Kidney epithelial cell (primary cell): Measurements from ENCODE around the gene HOXD10. TPM values are rescaled to one million over a fixed set of nuclear protein-coding genes. Genes with fewer than 3 reads are reported as not detected.

Experiments used
- DNase-seq: peaks from one replicate; pipeline ENCODE4 v3.0.0-alpha.2; 2010; ENCODE audit warnings: low read depth
- H3K27me3 ChIP-seq: 2 replicates; pipeline ENCODE4 v1.6.0; 2011; ENCODE audit warnings: low read length; ENCODE audit not compliant: control insufficient read depth, insufficient read depth
- H3K36me3 ChIP-seq: 2 replicates; pipeline ENCODE4 v1.5.1; 2011; ENCODE audit warnings: low read length; ENCODE audit not compliant: control insufficient read depth, insufficient read depth
- H3K4me3 ChIP-seq: 2 replicates; pipeline ENCODE4 v1.5.1; 2011; ENCODE audit warnings: low read depth, mild to moderate bottlenecking, control low read depth, low read length
- CTCF ChIP-seq: IDR thresholded peaks from 2 replicates; pipeline ENCODE4 v1.5.1; 2011; ENCODE audit warnings: mild to moderate bottlenecking, moderate library complexity, low read length, control low read depth, inconsistent platforms; ENCODE audit not compliant: insufficient read depth, poor library complexity, severe bottlenecking
- total RNA-seq: library from RNA; depleted of rRNA; stranded (reverse); fragments of >200 nt; gene quantifications from 2 replicates; pipeline ENCODE4 v1.2.3, GENCODE V29; 2015

HOXD10 gene
- total RNA-seq, 1 donor from 2014 or later: 5.6 TPM

DNA sequence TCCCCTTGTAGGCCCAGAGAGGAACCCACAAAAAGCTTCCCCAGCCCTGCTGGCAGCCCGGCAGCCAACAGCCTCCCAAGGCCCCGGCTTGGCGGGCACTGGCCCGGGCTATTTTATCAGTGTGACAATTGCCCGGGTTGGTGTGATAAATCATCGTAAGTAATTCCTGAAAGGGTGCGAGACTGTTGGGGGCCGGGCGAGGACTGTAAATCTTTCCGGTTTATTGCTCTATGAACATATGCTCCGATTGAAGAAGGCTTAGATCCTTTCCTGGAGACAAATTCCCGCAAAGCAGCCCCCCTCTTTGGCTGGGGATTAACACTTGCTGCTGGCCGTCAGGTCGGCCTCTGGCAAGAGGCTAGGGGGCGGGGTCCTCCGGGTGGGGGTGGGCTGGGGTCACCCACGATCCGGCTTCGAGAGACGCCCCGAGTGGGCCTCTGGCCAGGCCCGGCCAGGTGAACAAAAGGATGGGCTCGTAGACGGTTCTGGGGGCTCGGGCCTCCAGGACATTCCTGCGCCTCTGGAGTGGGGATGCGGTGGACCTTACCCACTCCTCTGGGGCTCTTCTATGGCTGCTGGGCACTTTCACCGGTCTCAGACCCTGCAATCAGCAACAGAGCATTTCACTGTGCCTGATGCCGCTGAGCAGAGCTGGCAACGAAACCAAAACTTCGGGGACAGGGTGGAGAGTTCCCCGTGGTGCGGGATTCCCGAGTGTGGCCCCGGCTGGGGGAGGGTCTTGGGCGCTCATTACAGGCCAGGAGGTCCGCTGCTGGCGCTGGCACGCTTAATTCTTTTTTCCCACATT lies 42.5 kb downstream of the HOXD10 start:
- H3K4me3 ChIP-seq: peak overlapping the region; percentile 43
- no peaks in the 10 kb centered on the region for H3K36me3 ChIP-seq
- DNase-seq: no peak
- TF ChIP-seq CTCF: no peak
- H3K27me3 ChIP-seq: no peaks in the 10 kb centered on the region

- no peak for DNase-seq
- H3K4me3 ChIP-seq: peak overlapping the region; percentile 43
- H3K36me3 ChIP-seq: no peaks in the 10 kb centered on the region
- no peaks in the 10 kb centered on the region for H3K27me3 ChIP-seq
- TF ChIP-seq CTCF: no peak
Observed at GRCh38 chr2:176159663-176160250, 43.2 kb downstream of the HOXD10 start.

GRCh38 chr2:176160251-176160985 lies 43.8 kb downstream of the HOXD10 start:
- Histone ChIP-seq H3K36me3 (no peaks in the 10 kb centered on the region), H3K27me3 (no peaks in the 10 kb centered on the region), H3K4me3 (peak overlapping the region; percentile 43)
- TF ChIP-seq CTCF: no peak
- no peak for DNase-seq

DNA sequence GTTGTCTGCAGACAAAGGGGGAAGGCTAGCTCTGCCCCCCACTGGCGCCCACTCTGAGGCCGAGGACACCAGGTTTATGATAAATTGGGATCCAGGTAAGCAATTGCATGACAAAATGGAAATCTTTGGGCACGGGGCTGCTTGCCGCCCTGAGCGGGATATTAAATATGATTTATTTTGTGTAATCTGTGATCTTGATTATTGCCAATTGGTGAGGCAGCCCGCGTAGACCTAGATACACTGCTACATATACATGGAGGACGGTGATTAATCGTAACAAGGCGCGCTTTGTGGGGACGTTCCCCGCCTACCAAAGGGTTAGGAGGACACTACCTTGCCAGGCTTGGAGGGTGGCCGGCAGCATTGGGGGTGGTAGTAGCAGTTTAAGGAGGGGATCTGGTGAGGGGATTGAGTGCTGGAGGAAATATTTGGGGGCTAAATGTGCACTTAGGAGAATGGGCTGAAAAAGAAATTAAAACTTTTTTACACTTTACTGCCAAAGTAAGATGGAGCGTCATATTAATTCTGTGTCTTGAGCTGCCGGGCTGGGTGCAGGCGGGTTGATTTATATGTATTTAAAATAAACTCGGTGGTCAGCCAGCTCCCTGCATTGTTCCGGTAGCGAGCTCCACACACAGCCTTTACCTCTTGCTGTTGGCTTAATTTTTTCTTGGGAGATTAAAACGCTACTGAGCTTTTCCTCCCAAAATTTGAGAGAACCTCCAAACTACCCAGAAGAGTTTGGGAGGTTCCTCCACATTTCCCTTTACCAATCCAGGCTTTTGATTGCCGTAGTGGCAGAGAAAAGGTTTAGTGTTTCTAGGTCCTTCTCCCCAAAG lies 44.6 kb downstream of the HOXD10 start:
- DNase-seq: no peak
- H3K36me3 ChIP-seq: no peaks in the 10 kb centered on the region
- H3K4me3 ChIP-seq: peak overlapping the region; percentile 43

More for the DNA sequence above, 44.6 kb downstream of the HOXD10 start:
- no peak for TF ChIP-seq CTCF
- H3K27me3 ChIP-seq: no peaks in the 10 kb centered on the region
